ENCODE data around the gene NUP214. TPM values are rescaled to one million over a fixed set of nuclear protein-coding genes. Genes with fewer than 3 reads are reported as not detected.

The NUP214 gene
- total and polyA plus RNA-seq, 4 donors = 23.5 to 60.7 (median 37.8) TPM

DNA sequence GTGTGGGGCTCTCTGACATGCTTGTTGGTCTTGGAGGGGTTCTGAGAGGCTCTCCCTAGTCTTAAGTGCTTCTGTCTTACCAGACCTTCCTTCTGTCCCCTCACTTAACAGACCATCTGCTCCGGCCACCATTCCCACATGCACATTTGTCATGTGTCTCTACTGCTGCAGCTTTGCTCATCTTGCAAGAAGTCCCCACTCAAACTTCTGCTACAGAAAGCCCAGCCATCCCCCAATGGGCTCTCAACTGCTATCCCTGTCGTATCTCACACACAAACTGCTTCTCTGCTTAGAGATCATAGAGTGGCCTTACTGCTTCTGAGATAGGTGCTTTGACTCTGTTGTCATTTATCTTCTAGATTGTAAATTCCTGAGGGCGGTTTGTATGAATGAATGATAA is 69.4 kb downstream of the NUP214 start:
- 94 to 95% methylated on average over 3 of the region's 3 CpGs for WGBS, 2 donors
- no peak overlapping the region for H3K4me3 ChIP-seq
- H3K9me3 ChIP-seq (ENCODE audit: control insufficient read depth in 4 of 4, insufficient read depth in 3 of 4, low read length in 3 of 4) = no peaks in the 10 kb centered on the region
- peaks cover 0 to 33% (median 19%) of the 10 kb centered on the region in 4 donors for H3K36me3 ChIP-seq (ENCODE audit: control insufficient read depth in 4 of 4, insufficient read depth in 4 of 4, low read length in 4 of 4)
- no peak overlapping the region for H3K27ac ChIP-seq (ENCODE audit: low read depth in 1 of 2, low read length in 1 of 2)
- H3K27me3 ChIP-seq (ENCODE audit: control insufficient read depth in 3 of 3, insufficient read depth in 3 of 3, low read length in 2 of 3) = no peaks in the 10 kb centered on the region
- no peak overlapping the region for H3K9ac ChIP-seq (ENCODE audit: insufficient read depth in 1 of 2, low read length in 2 of 2)
- TF ChIP-seq, protein P1, sequence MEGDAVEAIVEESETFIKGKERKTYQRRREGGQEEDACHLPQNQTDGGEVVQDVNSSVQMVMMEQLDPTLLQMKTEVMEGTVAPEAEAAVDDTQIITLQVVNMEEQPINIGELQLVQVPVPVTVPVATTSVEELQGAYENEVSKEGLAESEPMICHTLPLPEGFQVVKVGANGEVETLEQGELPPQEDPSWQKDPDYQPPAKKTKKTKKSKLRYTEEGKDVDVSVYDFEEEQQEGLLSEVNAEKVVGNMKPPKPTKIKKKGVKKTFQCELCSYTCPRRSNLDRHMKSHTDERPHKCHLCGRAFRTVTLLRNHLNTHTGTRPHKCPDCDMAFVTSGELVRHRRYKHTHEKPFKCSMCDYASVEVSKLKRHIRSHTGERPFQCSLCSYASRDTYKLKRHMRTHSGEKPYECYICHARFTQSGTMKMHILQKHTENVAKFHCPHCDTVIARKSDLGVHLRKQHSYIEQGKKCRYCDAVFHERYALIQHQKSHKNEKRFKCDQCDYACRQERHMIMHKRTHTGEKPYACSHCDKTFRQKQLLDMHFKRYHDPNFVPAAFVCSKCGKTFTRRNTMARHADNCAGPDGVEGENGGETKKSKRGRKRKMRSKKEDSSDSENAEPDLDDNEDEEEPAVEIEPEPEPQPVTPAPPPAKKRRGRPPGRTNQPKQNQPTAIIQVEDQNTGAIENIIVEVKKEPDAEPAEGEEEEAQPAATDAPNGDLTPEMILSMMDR (IDR thresholded peaks at IDR 0.05; ENCODE audit: control extremely low read depth, extremely low read depth) = no peak
- DNase-seq (no peak), ATAC-seq (ENCODE audit: insufficient read depth, low FRiP score) (no peak)
- H3K4me1 ChIP-seq (ENCODE audit: control insufficient read depth in 5 of 5, insufficient read depth in 5 of 5, low read length in 5 of 5) = no peaks in the 10 kb centered on the region

DNA sequence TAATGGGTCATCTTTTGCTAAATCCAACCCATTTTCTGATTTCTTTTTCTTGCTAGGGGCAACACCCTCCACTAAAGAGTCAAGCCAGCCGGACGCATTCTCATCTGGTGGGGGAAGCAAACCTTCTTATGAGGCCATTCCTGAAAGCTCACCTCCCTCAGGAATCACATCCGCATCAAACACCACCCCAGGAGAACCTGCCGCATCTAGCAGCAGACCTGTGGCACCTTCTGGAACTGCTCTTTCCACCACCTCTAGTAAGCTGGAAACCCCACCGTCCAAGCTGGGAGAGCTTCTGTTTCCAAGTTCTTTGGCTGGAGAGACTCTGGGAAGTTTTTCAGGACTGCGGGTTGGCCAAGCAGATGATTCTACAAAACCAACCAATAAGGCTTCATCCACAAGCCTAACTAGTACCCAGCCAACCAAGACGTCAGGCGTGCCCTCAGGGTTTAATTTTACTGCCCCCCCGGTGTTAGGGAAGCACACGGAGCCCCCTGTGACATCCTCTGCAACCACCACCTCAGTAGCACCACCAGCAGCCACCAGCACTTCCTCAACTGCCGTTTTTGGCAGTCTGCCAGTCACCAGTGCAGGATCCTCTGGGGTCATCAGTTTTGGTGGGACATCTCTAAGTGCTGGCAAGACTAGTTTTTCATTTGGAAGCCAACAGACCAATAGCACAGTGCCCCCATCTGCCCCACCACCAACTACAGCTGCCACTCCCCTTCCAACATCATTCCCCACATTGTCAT is 72.0 kb downstream of the NUP214 start:
- no peaks in the 10 kb centered on the region for H3K9me3 ChIP-seq (ENCODE audit: control insufficient read depth in 4 of 4, insufficient read depth in 3 of 4, low read length in 3 of 4)
- no peak overlapping the region for H3K4me3 ChIP-seq
- peak in 1 of 3 donors; percentile 4 for DNase-seq
- TF ChIP-seq, protein P1 (IDR thresholded peaks at IDR 0.05; ENCODE audit: control extremely low read depth, extremely low read depth) = no peak
- WGBS, 2 donors = 68 to 75% methylated on average over 11 of the region's 11 CpGs
- H3K36me3 ChIP-seq (ENCODE audit: control insufficient read depth in 4 of 4, insufficient read depth in 4 of 4, low read length in 4 of 4) = peaks cover 7 to 37% (median 22%) of the 10 kb centered on the region in 4 donors
- H3K4me1 ChIP-seq (ENCODE audit: control insufficient read depth in 5 of 5, insufficient read depth in 5 of 5, low read length in 5 of 5) = no peaks in the 10 kb centered on the region
- ATAC-seq (ENCODE audit: insufficient read depth, low FRiP score) = no peak
- H3K9ac ChIP-seq (ENCODE audit: insufficient read depth in 1 of 2, low read length in 2 of 2) = no peak overlapping the region
- H3K27me3 ChIP-seq (ENCODE audit: control insufficient read depth in 3 of 3, insufficient read depth in 3 of 3, low read length in 2 of 3) = no peaks in the 10 kb centered on the region
- no peak overlapping the region for H3K27ac ChIP-seq (ENCODE audit: low read depth in 1 of 2, low read length in 1 of 2)

DNA sequence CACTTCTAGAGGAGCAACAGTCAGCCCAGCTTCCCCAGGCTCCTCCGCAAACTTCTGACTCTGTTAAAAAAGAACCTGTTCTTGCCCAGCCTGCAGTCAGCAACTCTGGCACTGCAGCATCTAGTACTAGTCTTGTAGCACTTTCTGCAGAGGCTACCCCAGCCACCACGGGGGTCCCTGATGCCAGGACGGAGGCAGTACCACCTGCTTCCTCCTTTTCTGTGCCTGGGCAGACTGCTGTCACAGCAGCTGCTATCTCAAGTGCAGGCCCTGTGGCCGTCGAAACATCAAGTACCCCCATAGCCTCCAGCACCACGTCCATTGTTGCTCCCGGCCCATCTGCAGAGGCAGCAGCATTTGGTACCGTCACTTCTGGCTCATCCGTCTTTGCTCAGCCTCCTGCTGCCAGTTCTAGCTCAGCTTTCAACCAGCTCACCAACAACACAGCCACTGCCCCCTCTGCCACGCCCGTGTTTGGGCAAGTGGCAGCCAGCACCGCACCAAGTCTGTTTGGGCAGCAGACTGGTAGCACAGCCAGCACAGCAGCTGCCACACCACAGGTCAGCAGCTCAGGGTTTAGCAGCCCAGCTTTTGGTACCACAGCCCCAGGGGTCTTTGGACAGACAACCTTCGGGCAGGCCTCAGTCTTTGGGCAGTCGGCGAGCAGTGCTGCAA is 72.8 kb downstream of the NUP214 start:
- 84 to 87% methylated on average over 15 of the region's 15 CpGs for WGBS, 2 donors
- H3K9me3 ChIP-seq (ENCODE audit: control insufficient read depth in 4 of 4, insufficient read depth in 3 of 4, low read length in 3 of 4) = no peaks in the 10 kb centered on the region
- no peaks in the 10 kb centered on the region for H3K27me3 ChIP-seq (ENCODE audit: control insufficient read depth in 3 of 3, insufficient read depth in 3 of 3, low read length in 2 of 3)
- peaks cover 7 to 34% (median 22%) of the 10 kb centered on the region in 4 donors for H3K36me3 ChIP-seq (ENCODE audit: control insufficient read depth in 4 of 4, insufficient read depth in 4 of 4, low read length in 4 of 4)
- TF ChIP-seq, protein P1 (IDR thresholded peaks at IDR 0.05; ENCODE audit: control extremely low read depth, extremely low read depth) = no peak
- H3K9ac ChIP-seq (ENCODE audit: insufficient read depth in 1 of 2, low read length in 2 of 2) = no peak overlapping the region
- H3K4me1 ChIP-seq (ENCODE audit: control insufficient read depth in 5 of 5, insufficient read depth in 5 of 5, low read length in 5 of 5) = no peaks in the 10 kb centered on the region
- no peak overlapping the region for H3K4me3 ChIP-seq
- no peak for ATAC-seq (ENCODE audit: insufficient read depth, low FRiP score)
- DNase-seq = no peak
- H3K27ac ChIP-seq (ENCODE audit: low read depth in 1 of 2, low read length in 1 of 2) = no peak overlapping the region

Data from lung (tissue), 12 donors.